ENCODE data around the gene BSG. TPM values are rescaled to one million over a fixed set of nuclear protein-coding genes. Genes with fewer than 3 reads are reported as not detected.

The BSG gene
- total RNA-seq, 1 experiment from 2014 or later, result 618 TPM

DNA sequence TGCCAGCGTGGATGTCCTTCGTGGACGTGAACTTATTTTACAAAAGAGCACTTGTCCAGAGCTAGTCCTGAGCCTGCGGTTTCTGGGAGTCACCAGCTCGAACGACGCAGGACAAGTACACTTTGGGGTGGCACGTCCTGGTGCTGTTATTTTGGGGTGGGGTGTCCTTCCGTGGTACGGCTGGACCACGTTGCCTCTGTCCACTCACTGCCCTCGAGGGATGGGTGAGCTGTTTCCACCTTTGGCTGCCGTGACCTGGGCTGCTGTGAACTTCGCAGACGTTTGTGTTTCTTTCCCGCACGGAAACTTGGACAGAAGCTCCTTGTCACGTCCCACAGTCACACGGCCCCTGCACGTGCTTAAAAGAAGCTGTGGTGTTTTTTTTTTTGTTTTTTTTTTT is 17.6 kb upstream of the BSG start:
- Mint-ChIP-seq H3K36me3 (ENCODE audit: insufficient read depth, unreplicated experiment) (peaks cover 16% of the 10 kb centered on the region), H3K27me3 (ENCODE audit: insufficient read depth, unreplicated experiment) (no peaks in the 10 kb centered on the region), H3K9me3 (ENCODE audit: unreplicated experiment) (no peaks in the 10 kb centered on the region), H3K27ac (ENCODE audit: unreplicated experiment) (no peak overlapping the region), H3K4me1 (ENCODE audit: low read depth, unreplicated experiment) (peaks cover 9% of the 10 kb centered on the region), H3K4me3 (ENCODE audit: unreplicated experiment) (no peak overlapping the region)
- POLR2A ChIA-PET, result interaction anchor here (0.6 kb wide), 1 partner anchor 365 kb away, joined by 5 read pairs; no protein-coding TSS in a partner anchor
- intact Hi-C loops (cut with micrococcal nuclease; ENCODE audit: unreplicated experiment), result no loop called here
- no peak for TF ChIP-seq CTCF (IDR thresholded peaks at IDR 0.05; ENCODE audit: insufficient read depth in 1 of 2, low read depth in 1 of 2, low read length in 1 of 2, severe bottlenecking in 1 of 2, unreplicated experiment in 1 of 2)
- no TSS peak for BruUV-seq (replicated peaks)
- Histone ChIP-seq H3K36me3 (ENCODE audit: control insufficient read depth, insufficient read depth, low read length) (no peaks in the 10 kb centered on the region), H3K27me3 (replicated peaks; ENCODE audit: control insufficient read depth, insufficient read depth, low read length) (no peaks in the 10 kb centered on the region), H3K9me3 (no peaks in the 10 kb centered on the region), H3K4me3 (ENCODE audit: low read depth, low read length) (no peak overlapping the region), H3K4me1 (peaks cover 4% of the 10 kb centered on the region; the same call in 1 of the 2 replicates)
- CTCF ChIA-PET, result interaction anchor here (0.7 kb wide), 1 partner anchor 338 kb away, joined by 9 read pairs; the partner anchor contains the start of genes MED16 and RNU6-9
- DNase-seq, result no peak

DNA sequence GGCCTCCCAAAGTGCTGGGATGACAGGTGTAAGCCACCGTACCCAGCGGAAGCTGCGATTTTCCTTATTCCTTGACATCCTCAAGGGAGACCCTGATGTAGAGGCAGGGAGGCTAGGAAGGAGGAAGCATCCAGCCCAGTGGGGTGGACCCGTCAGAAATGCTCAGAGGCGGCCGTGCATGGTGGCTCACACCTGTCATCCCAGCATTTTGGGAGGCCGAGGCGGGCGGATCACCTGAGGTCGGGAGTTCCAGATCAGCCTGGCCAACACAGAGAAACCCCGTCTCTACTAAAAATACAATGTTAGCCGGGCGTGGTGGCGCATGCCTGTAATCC is 17.0 kb upstream of the BSG start:
- ChIA-PET POLR2A (interaction anchor here (0.6 kb wide), 1 partner anchor 714 kb away, joined by 8 read pairs; no protein-coding TSS in a partner anchor), CTCF (interaction anchor here (0.6 to 0.8 kb wide), 4 partner anchors 16 to 338 kb away, joined by 3 to 9 read pairs (median 4); partner anchors contain the start of genes MED16 and RNU6-9)
- H3K4me1 Mint-ChIP-seq (ENCODE audit: low read depth, unreplicated experiment), result peaks cover 9% of the 10 kb centered on the region
- BruUV-seq (replicated peaks), result no TSS peak
- Histone ChIP-seq H3K4me3 (ENCODE audit: low read depth, low read length) (no peak overlapping the region), H3K9me3 (no peaks in the 10 kb centered on the region), H3K36me3 (ENCODE audit: control insufficient read depth, insufficient read depth, low read length) (no peaks in the 10 kb centered on the region), H3K27me3 (replicated peaks; ENCODE audit: control insufficient read depth, insufficient read depth, low read length) (no peaks in the 10 kb centered on the region), H3K4me1 (peaks cover 4% of the 10 kb centered on the region; the same call in 1 of the 2 replicates)
- TF ChIP-seq CTCF (IDR thresholded peaks at IDR 0.05; ENCODE audit: insufficient read depth in 1 of 2, low read depth in 1 of 2, low read length in 1 of 2, severe bottlenecking in 1 of 2, unreplicated experiment in 1 of 2), result no peak
- H3K9me3 Mint-ChIP-seq (ENCODE audit: unreplicated experiment), result no peaks in the 10 kb centered on the region
- H3K36me3 Mint-ChIP-seq (ENCODE audit: insufficient read depth, unreplicated experiment), result peaks cover 18% of the 10 kb centered on the region
- no peak overlapping the region for H3K27ac Mint-ChIP-seq (ENCODE audit: unreplicated experiment)
- intact Hi-C loops (cut with micrococcal nuclease; ENCODE audit: unreplicated experiment), result no loop called here
- no peaks in the 10 kb centered on the region for H3K27me3 Mint-ChIP-seq (ENCODE audit: insufficient read depth, unreplicated experiment)
- no peak overlapping the region for H3K4me3 Mint-ChIP-seq (ENCODE audit: unreplicated experiment)
- no peak for DNase-seq

- no peak for DNase-seq
- H3K4me1 Mint-ChIP-seq (ENCODE audit: low read depth, unreplicated experiment), result peaks cover 2% of the 10 kb centered on the region
- ChIA-PET POLR2A (no interaction called here), CTCF (no interaction called here)
- Histone ChIP-seq H3K36me3 (ENCODE audit: control insufficient read depth, insufficient read depth, low read length) (no peaks in the 10 kb centered on the region), H3K27me3 (replicated peaks; ENCODE audit: control insufficient read depth, insufficient read depth, low read length) (no peaks in the 10 kb centered on the region), H3K4me1 (peaks cover 4% of the 10 kb centered on the region; the same call in 1 of the 2 replicates), H3K9me3 (no peaks in the 10 kb centered on the region), H3K4me3 (ENCODE audit: low read depth, low read length) (no peak overlapping the region)
- H3K9me3 Mint-ChIP-seq (ENCODE audit: unreplicated experiment), result no peaks in the 10 kb centered on the region
- no peak overlapping the region for H3K27ac Mint-ChIP-seq (ENCODE audit: unreplicated experiment)
- BruUV-seq (replicated peaks), result no TSS peak
- peaks cover 12% of the 10 kb centered on the region for H3K36me3 Mint-ChIP-seq (ENCODE audit: insufficient read depth, unreplicated experiment)
- intact Hi-C loops (cut with micrococcal nuclease; ENCODE audit: unreplicated experiment), result no loop called here
- no peak for TF ChIP-seq CTCF (IDR thresholded peaks at IDR 0.05; ENCODE audit: insufficient read depth in 1 of 2, low read depth in 1 of 2, low read length in 1 of 2, severe bottlenecking in 1 of 2, unreplicated experiment in 1 of 2)
- H3K4me3 Mint-ChIP-seq (ENCODE audit: unreplicated experiment), result no peak overlapping the region
- H3K27me3 Mint-ChIP-seq (ENCODE audit: insufficient read depth, unreplicated experiment), result no peaks in the 10 kb centered on the region
These were observed 15.6 kb upstream of the BSG start for GRCh38 chr19:556611-557382.

Measured in Caco-2 (cell line).